K562 (cell line): ENCODE measurements around the gene MLLT1. TPM values are rescaled to one million over a fixed set of nuclear protein-coding genes. Genes with fewer than 3 reads are reported as not detected.

Experiments used
- ATF1 ChIP-seq, 2 experiments: fragments of 450-650 bp in 1 of 2; IDR thresholded peaks; 2 replicates each; pipeline ENCODE4 v1.6.1; 2016; ENCODE audit warnings: missing compliant biosample characterization in 1 of 2, missing genetic modification characterization in 1 of 2
- ATF7 ChIP-seq: fragments of 450-650 bp; IDR thresholded peaks from 2 replicates; pipeline ENCODE4 v1.7.1; 2014; ENCODE audit warnings: mild to moderate bottlenecking, moderate library complexity
- CHD2 ChIP-seq: IDR thresholded peaks from 2 replicates; pipeline ENCODE4 v1.6.1; 2011; ENCODE audit warnings: low read depth, low read length
- EHMT2 ChIP-seq: fragments of 450-650 bp; IDR thresholded peaks from 2 replicates; pipeline ENCODE4 v1.6.1; 2018; ENCODE audit warnings: antibody characterized with exemption
- EP400 ChIP-seq: fragments of 450-650 bp; IDR thresholded peaks from 2 replicates; pipeline ENCODE4 v1.6.1; 2017; ENCODE audit warnings: antibody characterized with exemption, mild to moderate bottlenecking, moderate library complexity
- GABPB1 ChIP-seq: sonication (generic); formaldehyde crosslinking; IDR thresholded peaks from 2 replicates; pipeline ENCODE4 v1.8.0; 2022; ENCODE audit warnings: mild to moderate bottlenecking, missing genetic modification reagents
- KDM2B ChIP-seq: fragments of 250-450 bp; sonication (Bioruptor Pico); IDR thresholded peaks from 2 replicates; pipeline ENCODE4 v1.8.0; 2021; ENCODE audit warnings: mild to moderate bottlenecking, moderate library complexity
- L3MBTL2 ChIP-seq: fragments of 450-650 bp; IDR thresholded peaks from 2 replicates; pipeline ENCODE4 v1.6.1; 2016; ENCODE audit warnings: mild to moderate bottlenecking, moderate library complexity
- MCM2 ChIP-seq: fragments of 450-650 bp; IDR thresholded peaks from 2 replicates; pipeline ENCODE4 v1.6.1; 2017; ENCODE audit warnings: low read depth, mild to moderate bottlenecking
- MTA1 ChIP-seq: fragments of 450-650 bp; IDR thresholded peaks from 2 replicates; pipeline ENCODE4 v1.6.1; 2017; ENCODE audit warnings: borderline replicate concordance
- RFX7 ChIP-seq: fragments of 250-450 bp; sonication (Bioruptor Pico); IDR thresholded peaks from 2 replicates; pipeline ENCODE4 v1.5.1; 2021; ENCODE audit warnings: mild to moderate bottlenecking
- SIN3B ChIP-seq: fragments of 450-650 bp; IDR thresholded peaks from 2 replicates; pipeline ENCODE4 v1.6.1; 2017; ENCODE audit warnings: low read depth, mild to moderate bottlenecking, moderate library complexity
- SPI1 ChIP-seq: IDR thresholded peaks from 2 replicates; pipeline ENCODE4 v1.6.1; 2011; ENCODE audit warnings: low read depth, low read length, control low read depth, borderline replicate concordance
- TAL1 ChIP-seq: fragments of 450-650 bp; IDR thresholded peaks from 2 replicates; pipeline ENCODE4 v1.6.1; 2016; ENCODE audit warnings: mild to moderate bottlenecking
- TRIM28 ChIP-seq: fragments of 450-650 bp; IDR thresholded peaks from 2 replicates; pipeline ENCODE4 v1.6.1; 2017
- ZNF134 ChIP-seq: fragments of 250-450 bp; sonication (Bioruptor Pico); conservative IDR thresholded peaks from 2 replicates; pipeline ENCODE4 v1.4.0; 2020
- ZNF444 ChIP-seq: fragments of 250-450 bp; sonication (Bioruptor Pico); IDR thresholded peaks from 2 replicates; pipeline ENCODE4 v1.4.0; 2020; ENCODE audit warnings: mild to moderate bottlenecking, moderate library complexity
- polyA plus RNA-seq, 8 experiments: library from polyadenylated mRNA; depleted of rRNA in 4 of 8; stranded (reverse) in 5 of 8; unstranded in 3 of 8; fragments of >200 nt; fragmentation: Nextera tagmentation in 2 of 8; fragmentation: Illumina TruSeq in 1 of 8; extraction: Ambion mirVana in 2 of 8; extraction: Trizol in 1 of 8; gene quantifications; 2 replicates each; pipeline versions ENCODE4 v1.2.1 to v1.2.3, GENCODE V29; 2011 to 2014; ENCODE audit warnings: inconsistent platforms in 1 of 8, missing spikeins in 1 of 8
- total RNA-seq, 7 experiments: library from RNA; depleted of rRNA in 6 of 7; stranded (reverse); fragments of >200 nt in 6 of 7; fragmentation: Illumina TruSeq in 2 of 7; extraction: Trizol in 2 of 7; gene quantifications; 2 replicates each; pipeline versions ENCODE4 v1.2.1 to v1.2.3, GENCODE V29; 2011 to 2021; ENCODE audit warnings: low replicate concordance in 1 of 7
- TF ChIP-seq, protein P1 (sequence below): sonication (generic); formaldehyde crosslinking; IDR thresholded peaks from 2 replicates; pipeline ENCODE4 v1.8.0; 2022; ENCODE audit warnings: mild to moderate bottlenecking, missing genetic modification reagents
- TF ChIP-seq, protein P2 (sequence below), 2 experiments: fragments of 450-650 bp in 1 of 2; sonication (generic) in 1 of 2; formaldehyde crosslinking; conservative IDR thresholded peaks; 2 replicates each; pipeline versions ENCODE4 v1.4.0 to v1.8.1; 2020 to 2022; ENCODE audit warnings: mild to moderate bottlenecking in 1 of 2, missing genetic modification reagents in 1 of 2
- TF ChIP-seq, protein P3 (sequence below): fragments of 450-650 bp; IDR thresholded peaks from 2 replicates; pipeline ENCODE4 v1.6.1; 2018; ENCODE audit not compliant: partially characterized antibody
- TF ChIP-seq, protein P4 (sequence below): fragments of 250-450 bp; sonication (Bioruptor Pico); IDR thresholded peaks from 2 replicates; pipeline ENCODE4 v1.4.0; 2020; ENCODE audit warnings: borderline replicate concordance
- TF ChIP-seq, protein P5 (sequence below), 2 experiments: fragments of 450-650 bp; conservative IDR thresholded peaks; 2 replicates each; pipeline ENCODE4 v1.6.1; 2017; ENCODE audit warnings: mild to moderate bottlenecking in 2 of 2, moderate library complexity in 2 of 2

The MLLT1 gene
- total and polyA plus RNA-seq, 9 of the 15 experiments (the other 6 are each of a cell fraction or from before 2014, with no cell fraction given), result 0.23 to 63.5 (median 15.4) TPM

DNA sequence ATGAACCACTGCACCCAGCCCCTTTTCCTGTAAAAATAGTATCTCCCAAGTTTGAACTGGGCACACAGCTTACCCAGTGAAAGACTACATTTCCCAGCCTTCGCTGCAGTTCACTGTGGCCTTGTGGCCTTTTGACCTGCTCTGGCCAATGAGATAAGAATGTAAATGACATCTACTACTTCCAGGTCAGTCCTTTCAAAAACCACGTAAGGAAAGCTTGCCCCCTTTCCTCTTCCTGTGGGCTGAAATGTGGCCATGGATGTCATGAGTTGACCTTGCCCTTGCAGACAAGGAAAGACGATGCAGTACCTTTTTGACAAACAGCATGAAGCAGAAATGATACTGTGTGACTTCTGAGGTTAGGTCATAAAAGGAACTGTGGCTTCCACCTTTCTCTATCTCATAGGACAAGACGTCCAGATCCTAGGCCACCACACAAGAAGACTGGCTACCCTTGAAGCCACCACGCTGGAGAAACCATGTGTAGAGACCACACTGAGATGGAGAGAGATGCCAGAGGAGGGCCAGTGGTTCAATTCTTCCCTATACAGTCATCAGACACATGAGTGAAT lies 33.7 kb upstream of the MLLT1 start (continued):
- TF ChIP-seq KDM2B (no peak), RFX7 (no peak), CHD2 (no peak), MTA1 (no peak), L3MBTL2 (0 out of 2 replicates have a peak, but pooled peaks have one; percentile 22), MCM2 (no peak), ATF1 (CRISPR knock-in tag; IDR thresholded peaks at IDR 0.05) (no peak), ATF1 (tag; IDR thresholded peaks at IDR 0.05) (peak; percentile 31), TAL1 (no peak), ATF7 (peak; percentile 38; the same call in 1 of the 2 replicates), SIN3B (no peak), EP400 (0 out of 2 replicates have a peak, but pooled peaks have one; percentile 34), TRIM28 (0 out of 2 replicates have a peak, but pooled peaks have one; percentile 30), EHMT2 (peak; percentile 96), ZNF134 (CRISPR knock-in tag) (no peak), SPI1 (no peak), GABPB1 (CRISPR knock-in tag) (peak; percentile 88), ZNF444 (CRISPR knock-in tag) (no peak)
- TF ChIP-seq, protein P1, sequence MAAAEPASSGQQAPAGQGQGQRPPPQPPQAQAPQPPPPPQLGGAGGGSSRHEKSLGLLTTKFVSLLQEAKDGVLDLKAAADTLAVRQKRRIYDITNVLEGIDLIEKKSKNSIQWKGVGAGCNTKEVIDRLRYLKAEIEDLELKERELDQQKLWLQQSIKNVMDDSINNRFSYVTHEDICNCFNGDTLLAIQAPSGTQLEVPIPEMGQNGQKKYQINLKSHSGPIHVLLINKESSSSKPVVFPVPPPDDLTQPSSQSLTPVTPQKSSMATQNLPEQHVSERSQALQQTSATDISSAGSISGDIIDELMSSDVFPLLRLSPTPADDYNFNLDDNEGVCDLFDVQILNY (CRISPR knock-in tag), result no peak
- TF ChIP-seq, protein P2, sequence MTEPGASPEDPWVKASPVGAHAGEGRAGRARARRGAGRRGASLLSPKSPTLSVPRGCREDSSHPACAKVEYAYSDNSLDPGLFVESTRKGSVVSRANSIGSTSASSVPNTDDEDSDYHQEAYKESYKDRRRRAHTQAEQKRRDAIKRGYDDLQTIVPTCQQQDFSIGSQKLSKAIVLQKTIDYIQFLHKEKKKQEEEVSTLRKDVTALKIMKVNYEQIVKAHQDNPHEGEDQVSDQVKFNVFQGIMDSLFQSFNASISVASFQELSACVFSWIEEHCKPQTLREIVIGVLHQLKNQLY (CRISPR knock-in tag; conservative IDR thresholded peaks at IDR 0.05), result no peak
- TF ChIP-seq, protein P3, sequence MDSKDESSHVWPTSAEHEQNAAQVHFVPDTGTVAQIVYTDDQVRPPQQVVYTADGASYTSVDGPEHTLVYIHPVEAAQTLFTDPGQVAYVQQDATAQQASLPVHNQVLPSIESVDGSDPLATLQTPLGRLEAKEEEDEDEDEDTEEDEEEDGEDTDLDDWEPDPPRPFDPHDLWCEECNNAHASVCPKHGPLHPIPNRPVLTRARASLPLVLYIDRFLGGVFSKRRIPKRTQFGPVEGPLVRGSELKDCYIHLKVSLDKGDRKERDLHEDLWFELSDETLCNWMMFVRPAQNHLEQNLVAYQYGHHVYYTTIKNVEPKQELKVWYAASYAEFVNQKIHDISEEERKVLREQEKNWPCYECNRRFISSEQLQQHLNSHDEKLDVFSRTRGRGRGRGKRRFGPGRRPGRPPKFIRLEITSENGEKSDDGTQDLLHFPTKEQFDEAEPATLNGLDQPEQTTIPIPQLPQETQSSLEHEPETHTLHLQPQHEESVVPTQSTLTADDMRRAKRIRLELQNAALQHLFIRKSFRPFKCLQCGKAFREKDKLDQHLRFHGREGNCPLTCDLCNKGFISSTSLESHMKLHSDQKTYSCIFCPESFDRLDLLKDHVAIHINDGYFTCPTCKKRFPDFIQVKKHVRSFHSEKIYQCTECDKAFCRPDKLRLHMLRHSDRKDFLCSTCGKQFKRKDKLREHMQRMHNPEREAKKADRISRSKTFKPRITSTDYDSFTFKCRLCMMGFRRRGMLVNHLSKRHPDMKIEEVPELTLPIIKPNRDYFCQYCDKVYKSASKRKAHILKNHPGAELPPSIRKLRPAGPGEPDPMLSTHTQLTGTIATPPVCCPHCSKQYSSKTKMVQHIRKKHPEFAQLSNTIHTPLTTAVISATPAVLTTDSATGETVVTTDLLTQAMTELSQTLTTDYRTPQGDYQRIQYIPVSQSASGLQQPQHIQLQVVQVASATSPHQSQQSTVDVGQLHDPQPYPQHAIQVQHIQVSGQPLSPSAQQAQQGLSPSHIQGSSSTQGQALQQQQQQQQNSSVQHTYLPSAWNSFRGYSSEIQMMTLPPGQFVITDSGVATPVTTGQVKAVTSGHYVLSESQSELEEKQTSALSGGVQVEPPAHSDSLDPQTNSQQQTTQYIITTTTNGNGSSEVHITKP, result peak; percentile 70
- TF ChIP-seq, protein P4, sequence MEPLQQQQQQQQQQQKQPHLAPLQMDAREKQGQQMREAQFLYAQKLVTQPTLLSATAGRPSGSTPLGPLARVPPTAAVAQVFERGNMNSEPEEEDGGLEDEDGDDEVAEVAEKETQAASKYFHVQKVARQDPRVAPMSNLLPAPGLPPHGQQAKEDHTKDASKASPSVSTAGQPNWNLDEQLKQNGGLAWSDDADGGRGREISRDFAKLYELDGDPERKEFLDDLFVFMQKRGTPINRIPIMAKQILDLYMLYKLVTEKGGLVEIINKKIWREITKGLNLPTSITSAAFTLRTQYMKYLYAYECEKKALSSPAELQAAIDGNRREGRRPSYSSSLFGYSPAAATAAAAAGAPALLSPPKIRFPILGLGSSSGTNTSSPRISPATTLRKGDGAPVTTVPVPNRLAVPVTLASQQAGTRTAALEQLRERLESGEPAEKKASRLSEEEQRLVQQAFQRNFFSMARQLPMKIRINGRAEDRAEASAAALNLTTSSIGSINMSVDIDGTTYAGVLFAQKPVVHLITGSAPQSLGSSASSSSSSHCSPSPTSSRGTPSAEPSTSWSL (CRISPR knock-in tag), result no peak
- TF ChIP-seq, protein P5, sequence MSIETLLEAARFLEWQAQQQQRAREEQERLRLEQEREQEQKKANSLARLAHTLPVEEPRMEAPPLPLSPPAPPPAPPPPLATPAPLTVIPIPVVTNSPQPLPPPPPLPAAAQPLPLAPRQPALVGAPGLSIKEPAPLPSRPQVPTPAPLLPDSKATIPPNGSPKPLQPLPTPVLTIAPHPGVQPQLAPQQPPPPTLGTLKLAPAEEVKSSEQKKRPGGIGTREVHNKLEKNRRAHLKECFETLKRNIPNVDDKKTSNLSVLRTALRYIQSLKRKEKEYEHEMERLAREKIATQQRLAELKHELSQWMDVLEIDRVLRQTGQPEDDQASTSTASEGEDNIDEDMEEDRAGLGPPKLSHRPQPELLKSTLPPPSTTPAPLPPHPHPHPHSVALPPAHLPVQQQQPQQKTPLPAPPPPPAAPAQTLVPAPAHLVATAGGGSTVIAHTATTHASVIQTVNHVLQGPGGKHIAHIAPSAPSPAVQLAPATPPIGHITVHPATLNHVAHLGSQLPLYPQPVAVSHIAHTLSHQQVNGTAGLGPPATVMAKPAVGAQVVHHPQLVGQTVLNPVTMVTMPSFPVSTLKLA (conservative IDR thresholded peaks at IDR 0.05), result no peak
